ENCODE data around the gene FAAP20.
"Not testable (repeated sequence)": the region's sequence is repeated elsewhere in the genome, so short reads cannot be mapped to it uniquely, and the experiment has no call there.

FAAP20 gene

DNA sequence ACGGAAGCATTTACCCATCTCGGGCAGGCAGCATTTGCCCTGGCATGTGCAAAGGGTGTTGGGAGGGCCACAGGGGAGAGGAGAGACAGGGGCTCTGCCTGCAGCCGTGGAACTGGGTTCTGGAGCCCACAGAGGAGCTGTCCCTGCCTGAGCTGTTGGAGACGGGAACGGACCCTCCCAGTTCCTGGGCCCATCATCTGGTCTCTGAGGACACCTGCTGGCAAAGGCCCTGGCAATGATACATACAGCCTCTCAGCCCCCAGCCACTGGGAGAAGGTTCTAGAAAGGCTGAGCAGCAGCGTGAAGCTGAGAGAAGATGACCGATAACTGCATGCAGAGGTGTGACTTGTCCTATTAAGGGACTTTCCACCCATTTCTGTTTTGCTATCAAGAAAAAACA lies 31.4 kb downstream of the FAAP20 start:
- DNase-seq = peak in 1 of 56 donors; percentile 11

DNA sequence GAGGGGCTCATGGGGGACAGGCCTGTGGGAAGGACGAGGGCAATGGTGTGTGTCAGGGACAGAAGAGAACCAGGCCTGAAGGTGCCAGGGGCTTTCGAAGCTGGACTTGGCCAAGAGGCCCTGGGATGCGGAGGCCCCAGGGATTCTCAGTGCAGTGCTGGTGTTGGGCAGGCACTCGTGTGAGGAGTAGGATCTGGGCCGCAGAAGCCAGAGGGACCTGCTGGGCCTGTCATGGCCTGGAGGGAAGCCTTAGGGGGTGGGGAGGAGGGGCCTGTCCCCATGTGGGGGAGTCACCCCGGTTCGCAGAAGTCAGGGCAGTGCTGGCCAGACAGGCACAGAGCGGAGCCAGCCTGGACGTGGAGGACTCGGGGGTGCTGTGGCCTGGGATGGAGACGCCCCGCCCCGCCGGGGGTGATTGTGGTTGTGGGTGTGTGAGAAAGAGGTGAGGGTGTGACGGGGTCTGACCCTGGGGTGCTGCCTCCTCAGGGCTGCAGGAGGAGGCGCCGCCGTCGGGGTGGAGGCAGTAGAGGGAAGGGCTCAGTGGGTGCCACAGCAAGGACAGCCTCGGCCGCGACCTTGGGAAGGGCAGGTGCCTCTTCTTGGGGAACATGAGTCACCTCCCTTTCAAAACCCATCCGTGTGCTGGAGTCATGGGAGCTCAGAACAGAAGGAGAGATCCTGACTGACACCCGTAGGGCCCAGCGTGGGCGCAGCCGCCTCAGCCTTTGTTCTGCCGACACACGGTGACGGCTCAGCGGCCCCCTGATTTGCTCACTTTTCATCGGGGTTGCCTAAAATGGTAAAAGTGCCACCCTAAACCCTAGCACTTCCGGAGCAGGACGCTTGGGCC lies 33.9 kb downstream of the FAAP20 start:
- DNase-seq = peak in 36 of 56 donors; percentile 11 to 89 (median 58)

DNA sequence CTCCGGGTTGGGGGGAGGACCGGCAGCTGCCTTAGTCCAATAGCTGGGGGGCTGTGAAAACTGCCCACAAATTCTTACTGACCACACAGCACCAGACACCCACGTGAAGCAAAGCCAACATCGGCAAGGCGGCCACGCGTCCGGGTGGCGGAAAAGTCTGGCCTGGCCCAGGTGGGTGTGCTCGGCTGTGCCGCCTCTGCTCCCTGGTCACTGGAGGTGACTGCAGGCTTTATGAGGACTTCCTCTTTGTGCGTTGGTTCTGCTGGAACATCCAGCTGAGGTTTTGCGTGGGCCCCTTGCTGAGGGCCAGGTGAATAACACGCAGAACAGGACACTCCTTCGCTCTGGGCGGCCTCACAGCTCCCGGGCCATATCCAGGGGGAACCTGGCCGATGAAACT lies 35.4 kb downstream of the FAAP20 start:
- no peak for DNase-seq

DNA sequence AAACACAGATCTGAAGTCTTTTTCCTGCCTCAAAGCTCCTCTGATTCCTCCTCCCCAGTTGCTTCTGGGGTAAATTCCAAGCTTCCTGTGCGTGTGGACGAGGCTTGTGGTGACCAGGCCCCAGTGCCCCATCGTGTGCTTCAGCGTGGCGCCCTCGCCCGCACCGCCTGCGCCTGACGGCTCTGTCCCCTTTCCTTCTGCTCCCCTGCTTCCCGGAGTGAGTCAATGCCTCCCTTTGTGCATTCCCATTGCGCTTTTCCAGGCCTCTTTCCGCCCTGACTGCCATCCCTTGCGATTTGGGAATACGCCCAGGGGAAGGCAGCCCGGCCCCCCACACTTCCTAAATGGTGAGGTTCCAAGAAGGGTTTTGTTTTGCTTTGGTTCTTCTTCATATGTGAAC lies 36.3 kb downstream of the FAAP20 start:
- DNase-seq = peak in 2 of 56 donors; percentile 8 to 24

DNA sequence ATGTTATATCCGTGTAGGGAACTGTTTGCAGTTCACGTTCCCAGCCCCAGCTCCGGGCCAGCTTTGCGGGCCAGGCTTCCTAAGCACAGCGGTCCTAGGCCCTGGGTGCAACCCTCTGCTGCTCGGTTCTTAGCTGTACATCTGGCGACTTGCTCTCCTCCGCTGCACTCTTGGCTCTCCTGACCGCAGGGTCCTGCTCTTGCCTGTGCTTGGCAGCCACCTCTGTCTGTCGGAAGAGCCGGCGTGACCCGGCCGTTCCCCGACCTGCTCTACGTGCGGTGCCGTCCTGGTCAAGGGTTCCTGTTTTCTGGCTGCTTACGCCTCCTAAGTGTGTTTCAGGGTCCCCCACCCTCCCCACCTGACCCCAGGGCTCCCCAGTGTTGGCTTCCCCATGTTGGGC lies 36.7 kb downstream of the FAAP20 start:
- no peak for DNase-seq

DNA sequence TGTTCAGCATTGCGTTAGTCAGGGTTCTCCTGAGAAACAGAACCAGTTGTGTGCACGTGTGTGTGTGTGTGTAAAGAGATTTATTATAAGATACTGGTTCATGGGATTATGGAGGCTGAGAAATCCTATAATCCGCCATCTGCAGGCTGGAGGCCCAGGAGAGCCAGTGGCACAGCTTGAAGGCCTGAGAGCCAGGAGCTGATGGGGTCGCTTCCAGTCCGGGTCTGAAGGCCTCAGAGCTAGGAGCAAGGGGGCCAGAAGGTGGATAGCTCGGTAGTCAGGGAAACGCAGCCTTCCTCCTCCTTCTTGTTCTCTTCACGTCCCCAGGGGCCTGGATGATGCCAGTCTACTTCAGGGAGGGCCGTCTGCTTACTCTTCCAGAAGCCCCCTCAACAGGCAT lies 37.7 kb downstream of the FAAP20 start:
- DNase-seq = no peak

DNA sequence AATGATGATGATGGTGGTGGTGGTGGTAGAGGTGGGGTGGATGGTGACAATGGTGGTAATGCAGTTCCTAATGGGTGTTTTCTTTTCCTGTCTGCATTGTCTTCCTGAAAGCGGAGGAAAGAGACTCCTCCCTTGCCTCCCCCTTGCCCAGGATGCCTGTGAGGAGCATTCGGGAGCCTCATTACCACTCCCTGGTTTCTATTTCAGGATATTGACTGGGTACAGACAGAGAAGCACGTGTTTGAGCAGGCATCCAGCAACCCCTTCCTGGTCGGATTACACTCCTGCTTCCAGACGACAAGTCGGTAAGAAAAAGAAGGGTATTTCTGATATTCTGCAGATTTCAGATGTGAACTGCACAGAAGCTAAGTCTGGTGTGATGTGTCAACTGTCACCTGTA lies 38.8 kb downstream of the FAAP20 start:
- DNase-seq = peak in 6 of 56 donors; percentile 29 to 47 (median 36)

DNA sequence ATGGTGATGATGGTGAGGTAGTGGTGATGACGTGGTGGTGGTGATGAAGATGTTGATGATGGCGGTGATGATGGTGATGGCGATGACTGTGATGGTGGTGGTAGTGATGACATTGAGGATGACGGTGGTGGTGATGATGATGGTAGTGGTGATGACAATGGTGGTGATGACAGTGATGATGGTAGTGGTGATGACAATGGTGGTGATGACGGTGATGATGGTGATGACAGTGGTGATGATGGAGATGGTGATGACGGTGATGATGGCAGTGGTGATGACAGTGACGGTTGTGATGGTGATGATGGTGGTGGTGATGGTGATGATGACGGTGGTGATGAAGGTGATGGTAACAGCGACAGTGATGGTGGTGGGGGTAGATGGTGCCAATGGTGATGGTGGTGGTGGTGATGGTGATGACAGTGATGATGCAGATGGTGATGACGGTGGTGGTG lies 39.4 kb downstream of the FAAP20 start:
- no peak for DNase-seq

DNA sequence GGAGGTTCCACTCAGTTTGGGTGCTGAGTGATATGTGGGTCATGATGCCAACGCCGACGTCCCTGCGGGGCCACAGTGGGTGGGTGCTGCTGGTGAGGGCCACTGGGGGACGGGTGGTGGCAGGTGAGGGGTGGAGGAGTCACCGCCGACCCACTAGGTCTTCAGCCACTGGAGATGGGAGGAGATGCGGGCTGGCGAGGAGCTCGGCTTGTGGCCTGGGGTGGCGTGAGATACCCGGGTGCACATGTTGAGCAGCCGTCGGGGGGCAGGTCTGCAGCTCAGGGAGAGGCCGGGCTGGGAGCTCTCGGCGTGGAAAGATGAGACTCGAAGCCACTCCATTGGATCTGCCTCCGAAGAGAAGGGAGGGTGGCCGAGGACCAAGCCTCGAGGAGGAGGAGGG lies 40.5 kb downstream of the FAAP20 start:
- no peak for DNase-seq

DNA sequence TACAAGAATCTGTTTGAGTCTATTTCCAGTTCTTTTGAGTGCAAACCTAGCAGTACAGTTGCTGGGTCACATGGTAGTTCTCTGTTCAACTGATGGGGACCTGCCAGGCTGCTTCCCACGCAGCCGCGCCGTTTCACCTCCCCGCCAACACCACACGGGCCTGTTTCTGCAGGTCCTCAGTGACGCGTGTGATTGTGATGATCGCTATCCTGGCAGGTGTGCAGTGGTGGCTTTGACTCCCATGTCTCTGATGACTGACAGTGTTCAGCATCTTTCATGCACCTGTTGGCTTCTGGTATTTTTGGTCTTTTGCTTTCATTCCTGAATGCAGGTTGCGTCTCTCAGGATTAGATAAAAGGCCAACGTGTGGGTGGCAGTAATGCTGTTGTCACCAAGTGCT lies 41.6 kb downstream of the FAAP20 start:
- DNase-seq = peak in 34 of 56 donors; percentile 19 to 83 (median 48)

DNA sequence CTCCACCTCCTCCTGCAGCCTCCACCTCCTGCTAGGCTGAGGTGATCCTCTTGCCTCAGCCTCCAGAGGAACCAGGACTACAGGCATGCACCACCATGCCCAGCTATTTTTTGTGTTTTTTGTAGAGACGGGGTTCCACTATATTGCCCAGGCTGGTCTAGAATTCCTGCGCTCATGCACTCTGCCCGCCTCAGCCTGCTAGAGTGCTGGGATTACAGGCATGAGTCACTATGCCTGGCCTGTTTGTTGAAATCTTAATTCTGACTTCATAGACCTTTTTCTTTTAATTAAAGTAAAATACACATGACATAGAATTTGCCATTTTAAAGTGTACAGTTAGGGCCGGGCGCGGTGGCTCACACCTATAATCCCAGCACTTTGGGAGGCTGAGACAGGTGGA lies 42.7 kb downstream of the FAAP20 start:
- DNase-seq = no peak

DNA sequence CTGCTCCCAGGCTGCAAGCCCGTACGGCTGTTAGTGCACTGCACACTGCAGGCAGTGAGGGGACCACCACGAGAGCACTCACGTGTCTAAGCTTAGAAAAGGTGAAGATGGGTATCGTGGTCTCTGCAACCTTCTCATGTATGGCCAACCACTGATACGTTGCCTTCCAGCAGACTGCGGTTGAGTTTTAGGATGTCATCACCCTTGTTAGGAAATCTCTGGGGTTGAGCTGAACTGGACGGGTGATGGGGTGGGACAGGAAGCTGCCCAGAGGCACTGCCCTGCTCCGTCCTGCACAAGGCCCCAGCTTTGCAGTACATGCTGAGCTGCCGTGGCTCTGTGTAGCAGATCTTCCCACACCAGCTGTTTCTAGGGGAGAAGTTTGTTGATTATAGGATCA lies 43.3 kb downstream of the FAAP20 start:
- no peak for DNase-seq

DNA sequence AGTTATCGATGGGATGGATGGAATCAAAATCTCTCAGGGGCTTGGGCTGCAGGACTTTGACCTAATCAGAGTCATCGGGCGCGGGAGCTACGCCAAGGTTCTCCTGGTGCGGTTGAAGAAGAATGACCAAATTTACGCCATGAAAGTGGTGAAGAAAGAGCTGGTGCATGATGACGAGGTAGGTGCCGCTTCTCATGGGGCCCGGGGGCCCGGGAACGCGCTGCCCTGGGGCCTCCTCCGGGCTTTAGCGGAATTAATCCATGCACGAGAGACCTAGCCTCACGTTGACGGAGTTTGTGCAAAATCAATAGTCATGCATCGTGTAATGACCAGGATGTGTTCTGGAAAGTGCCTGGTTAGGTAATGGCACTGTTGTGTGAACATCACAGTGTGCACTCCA lies 43.8 kb downstream of the FAAP20 start:
- no peak for DNase-seq

DNA sequence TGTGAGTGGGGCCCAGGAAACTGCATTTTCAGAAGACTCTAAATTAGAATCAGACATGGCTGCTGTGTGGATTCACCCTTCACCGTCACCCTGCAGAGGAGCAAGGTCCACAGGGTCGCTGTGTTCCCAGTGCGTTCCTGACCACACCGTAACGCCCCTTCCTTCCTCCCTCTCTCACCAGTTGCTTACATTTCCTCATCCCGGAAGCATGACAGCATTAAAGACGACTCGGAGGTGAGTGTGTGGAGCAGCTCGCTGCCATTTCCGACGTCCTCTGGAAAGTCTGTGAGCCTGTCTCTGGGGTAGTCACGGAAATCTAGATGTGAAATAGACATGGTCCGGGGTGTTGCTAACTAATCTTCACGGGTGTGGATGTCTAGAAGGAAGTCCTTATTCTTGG lies 45.9 kb downstream of the FAAP20 start:
- no peak for DNase-seq

DNA sequence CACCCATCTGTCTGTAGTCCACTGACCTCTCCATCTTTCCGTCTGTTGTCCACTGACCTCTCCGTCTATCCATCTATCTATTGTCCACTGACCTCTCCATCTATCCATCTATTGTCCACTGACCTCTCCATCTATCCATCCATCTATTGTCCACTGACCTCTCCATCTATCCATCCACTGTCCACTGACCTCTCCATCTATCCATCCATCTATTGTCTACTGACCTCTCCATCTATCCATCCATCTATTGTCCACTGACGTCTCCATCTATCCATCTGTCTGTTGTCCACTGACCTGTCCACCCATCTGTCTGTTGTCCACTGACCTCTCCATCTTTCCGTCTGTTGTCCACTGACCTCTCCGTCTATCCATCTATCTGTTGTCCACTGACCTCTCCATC lies 46.7 kb downstream of the FAAP20 start:
- not testable (repeated sequence) for DNase-seq

DNA sequence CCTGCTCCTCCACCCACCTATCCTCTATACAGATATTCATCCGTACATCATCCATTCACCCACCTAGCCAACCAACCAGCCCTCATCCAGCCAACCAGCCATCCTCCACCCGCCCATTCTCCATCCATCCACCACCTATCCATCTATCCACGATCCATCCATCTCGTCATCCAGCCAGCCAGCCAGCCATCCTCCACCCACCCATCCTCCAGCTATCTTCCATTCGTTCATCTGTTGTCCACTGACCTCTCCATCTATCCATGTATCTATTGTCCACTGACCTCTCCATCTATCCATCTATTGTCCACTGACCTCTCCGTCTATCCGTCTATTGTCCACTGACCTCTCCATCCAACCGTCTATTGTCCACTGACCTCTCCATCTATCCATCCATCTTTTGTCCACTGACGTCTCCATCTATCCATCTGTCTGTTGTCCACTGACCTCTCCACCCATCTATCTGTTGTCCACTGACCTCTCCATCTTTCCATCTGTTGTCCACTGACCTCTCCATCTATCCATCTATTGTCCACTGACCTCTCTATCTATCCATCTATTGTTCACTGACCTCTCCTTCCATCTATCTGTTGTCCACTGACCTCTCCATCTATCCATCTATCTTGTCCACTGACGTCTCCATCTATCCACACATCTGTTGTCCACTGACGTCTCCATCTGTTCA lies 47.6 kb downstream of the FAAP20 start:
- DNase-seq = no peak

DNA sequence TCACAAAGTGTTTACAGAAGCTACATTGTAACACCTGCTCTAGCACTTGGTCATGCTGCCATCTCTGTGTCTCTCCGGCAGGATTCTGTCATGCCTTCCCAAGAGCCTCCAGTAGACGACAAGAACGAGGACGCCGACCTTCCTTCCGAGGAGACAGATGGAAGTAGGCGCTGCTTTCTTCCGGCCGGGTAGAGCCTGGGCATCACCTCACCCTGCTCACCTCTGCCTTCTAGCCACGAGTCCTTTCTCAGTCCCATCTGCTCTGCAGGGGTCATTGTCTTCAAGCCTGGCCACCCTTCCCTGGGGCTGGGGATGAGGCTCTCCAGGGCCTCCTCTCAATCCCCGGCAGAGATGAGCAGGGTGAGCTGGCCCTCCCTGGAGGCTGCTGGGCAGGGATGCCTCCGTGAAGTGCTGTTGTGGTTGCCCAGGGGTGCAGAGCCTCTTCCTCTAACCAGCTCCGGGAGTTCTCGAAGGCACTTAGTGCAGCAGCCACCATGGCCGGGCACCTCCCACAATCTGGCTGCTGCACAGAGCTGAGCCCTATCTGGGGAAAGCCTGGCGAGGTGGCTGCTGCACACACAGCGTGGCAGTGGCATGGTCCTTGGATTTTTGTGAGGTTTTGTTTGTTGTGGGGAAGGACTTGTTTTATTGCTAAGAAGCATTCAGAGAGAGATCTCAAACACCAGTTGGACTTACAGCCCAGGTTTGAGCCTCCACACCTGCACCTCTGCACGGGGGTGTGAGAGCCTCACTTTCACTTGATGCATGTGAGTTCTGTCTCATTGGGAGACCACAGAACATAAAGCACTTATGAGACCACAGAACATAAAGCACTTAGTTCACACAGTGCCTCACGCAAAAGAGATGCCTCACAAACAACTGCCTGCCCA lies 48.4 kb downstream of the FAAP20 start:
- no peak for DNase-seq

DNA sequence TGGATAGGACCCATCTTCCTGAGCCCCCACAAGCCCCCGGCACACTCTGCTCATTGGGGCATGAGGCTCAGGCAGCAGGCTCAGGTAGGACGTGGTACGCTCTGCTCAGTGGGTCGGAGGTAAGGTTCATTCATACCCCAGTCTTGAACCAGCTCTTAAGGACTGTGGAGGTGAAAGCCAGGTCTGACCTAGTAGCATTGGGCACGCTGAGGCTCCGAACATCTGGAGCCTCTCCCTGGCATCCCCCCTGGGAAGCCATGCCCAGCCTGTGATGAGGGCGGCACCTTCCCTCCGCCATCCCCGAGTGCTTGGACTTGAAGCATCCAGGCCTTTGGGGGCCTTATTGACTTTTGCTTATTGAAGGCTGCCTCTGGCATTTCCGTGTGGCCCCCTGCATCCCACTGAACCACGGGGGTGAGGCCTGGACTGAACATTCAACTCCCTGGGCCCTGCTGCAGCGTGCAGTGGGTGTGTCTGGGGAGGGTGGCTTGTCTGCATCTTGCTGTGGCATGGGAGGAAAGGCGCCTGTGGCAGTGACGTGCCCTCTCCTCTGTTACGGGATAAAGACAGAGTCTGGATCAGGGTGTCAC lies 50.0 kb downstream of the FAAP20 start:
- DNase-seq = no peak

DNA sequence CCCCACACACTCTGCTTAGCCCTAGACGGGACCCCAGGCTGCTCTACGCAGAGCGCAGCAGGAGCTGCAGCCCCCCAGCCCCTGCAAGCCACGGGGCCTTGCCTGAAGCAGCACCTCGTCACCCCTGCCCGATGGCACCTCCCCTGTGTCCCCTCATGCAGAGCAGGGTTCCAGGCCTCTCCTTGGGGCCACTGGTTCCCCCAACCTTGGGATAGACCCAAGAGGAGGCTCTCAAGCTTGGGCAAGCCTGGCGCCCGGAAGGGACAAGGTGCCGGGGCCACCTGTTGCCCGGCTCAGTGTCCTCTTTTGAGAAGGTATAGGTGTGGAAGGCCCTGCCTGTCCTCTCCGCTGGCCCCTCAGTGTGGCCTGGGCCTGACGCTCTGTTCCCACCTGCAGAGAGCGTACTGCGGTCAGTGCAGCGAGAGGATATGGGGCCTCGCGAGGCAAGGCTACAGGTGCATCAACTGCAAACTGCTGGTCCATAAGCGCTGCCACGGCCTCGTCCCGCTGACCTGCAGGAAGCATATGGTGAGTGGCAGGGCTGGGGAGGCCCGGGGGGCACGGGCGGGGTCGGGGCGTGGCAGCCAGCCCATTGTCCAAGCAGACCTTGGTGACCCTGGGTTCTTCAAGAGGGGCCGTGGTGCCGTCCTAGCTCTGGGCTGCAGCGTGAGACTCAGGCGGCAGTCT lies 50.6 kb downstream of the FAAP20 start:
- DNase-seq = no peak

DNA sequence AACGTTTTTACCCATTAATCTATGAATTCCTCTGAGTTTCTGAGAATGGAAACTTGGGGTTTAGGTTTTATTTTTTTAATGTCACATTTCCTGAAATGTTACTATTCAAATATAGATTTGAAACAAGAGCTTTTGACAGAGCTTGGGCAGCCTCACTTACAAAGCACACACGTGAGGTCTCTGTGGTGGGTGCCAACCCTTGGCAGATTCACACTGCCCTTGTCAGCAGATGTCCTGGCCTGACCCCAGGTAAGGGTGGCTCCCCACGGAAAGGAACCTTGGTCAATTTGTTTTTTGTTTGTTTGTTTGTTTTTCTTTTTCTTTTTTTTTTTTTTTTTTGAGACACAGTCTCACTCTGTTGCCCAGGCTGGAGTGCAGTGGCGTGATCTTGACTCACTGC lies 53.5 kb downstream of the FAAP20 start:
- no peak for DNase-seq
